Measurements from ENCODE around the gene PHOX2A.

DNA sequence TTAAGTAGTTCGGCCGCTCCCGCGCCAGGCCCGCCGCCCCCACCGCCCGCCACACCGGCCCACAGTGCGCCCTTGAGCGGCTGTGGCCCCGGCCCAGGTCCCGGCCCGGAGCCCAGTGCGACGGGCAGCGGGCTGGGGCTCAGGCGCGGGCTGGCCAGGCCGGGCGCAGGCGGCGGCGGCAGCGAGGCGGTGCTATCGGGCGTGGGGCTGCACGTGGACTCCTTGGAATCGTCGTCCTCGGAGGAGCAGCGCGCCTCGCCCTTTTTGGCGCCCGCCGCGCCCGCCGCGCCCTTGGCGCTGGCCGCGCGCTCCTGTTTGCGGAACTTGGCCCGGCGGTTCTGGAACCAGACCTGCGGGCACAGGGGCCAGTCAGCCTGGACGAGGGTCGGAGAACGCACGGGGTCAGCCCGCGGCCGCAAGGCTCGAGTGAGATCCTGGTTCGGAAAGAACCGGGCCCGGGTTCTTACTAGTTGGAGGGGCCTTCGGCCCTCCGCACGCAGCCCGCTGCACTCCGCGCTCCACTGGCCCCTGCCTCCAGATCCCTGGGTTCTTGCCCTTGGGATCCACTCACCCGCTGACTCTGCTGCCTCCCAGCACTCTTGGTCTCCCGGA is 4.0 kb downstream of the PHOX2A start:
- TF ChIP-seq, protein P1, sequence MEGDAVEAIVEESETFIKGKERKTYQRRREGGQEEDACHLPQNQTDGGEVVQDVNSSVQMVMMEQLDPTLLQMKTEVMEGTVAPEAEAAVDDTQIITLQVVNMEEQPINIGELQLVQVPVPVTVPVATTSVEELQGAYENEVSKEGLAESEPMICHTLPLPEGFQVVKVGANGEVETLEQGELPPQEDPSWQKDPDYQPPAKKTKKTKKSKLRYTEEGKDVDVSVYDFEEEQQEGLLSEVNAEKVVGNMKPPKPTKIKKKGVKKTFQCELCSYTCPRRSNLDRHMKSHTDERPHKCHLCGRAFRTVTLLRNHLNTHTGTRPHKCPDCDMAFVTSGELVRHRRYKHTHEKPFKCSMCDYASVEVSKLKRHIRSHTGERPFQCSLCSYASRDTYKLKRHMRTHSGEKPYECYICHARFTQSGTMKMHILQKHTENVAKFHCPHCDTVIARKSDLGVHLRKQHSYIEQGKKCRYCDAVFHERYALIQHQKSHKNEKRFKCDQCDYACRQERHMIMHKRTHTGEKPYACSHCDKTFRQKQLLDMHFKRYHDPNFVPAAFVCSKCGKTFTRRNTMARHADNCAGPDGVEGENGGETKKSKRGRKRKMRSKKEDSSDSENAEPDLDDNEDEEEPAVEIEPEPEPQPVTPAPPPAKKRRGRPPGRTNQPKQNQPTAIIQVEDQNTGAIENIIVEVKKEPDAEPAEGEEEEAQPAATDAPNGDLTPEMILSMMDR (IDR thresholded peaks at IDR 0.05): no peak
- TF ChIP-seq, protein P2, sequence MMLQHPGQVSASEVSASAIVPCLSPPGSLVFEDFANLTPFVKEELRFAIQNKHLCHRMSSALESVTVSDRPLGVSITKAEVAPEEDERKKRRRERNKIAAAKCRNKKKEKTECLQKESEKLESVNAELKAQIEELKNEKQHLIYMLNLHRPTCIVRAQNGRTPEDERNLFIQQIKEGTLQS (CRISPR knock-in tag; conservative IDR thresholded peaks at IDR 0.05): no peak
- no peak for TF ChIP-seq NR3C1 (CRISPR knock-in tag; conservative IDR thresholded peaks at IDR 0.05; ENCODE audit: low read depth)
- no peak for TF ChIP-seq NFYB (CRISPR knock-in tag; conservative IDR thresholded peaks at IDR 0.05; ENCODE audit: low read depth)
- TF ChIP-seq ZNF317 (CRISPR knock-in tag; IDR thresholded peaks at IDR 0.05; ENCODE audit: borderline replicate concordance, low read depth): no peak
- TF ChIP-seq, protein P3, sequence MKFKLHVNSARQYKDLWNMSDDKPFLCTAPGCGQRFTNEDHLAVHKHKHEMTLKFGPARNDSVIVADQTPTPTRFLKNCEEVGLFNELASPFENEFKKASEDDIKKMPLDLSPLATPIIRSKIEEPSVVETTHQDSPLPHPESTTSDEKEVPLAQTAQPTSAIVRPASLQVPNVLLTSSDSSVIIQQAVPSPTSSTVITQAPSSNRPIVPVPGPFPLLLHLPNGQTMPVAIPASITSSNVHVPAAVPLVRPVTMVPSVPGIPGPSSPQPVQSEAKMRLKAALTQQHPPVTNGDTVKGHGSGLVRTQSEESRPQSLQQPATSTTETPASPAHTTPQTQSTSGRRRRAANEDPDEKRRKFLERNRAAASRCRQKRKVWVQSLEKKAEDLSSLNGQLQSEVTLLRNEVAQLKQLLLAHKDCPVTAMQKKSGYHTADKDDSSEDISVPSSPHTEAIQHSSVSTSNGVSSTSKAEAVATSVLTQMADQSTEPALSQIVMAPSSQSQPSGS (CRISPR knock-in tag; IDR thresholded peaks at IDR 0.05; ENCODE audit: borderline replicate concordance, low read depth): no peak
- TF ChIP-seq TP53 (CRISPR knock-in tag; IDR thresholded peaks at IDR 0.05): no peak
- TF ChIP-seq, protein P4, sequence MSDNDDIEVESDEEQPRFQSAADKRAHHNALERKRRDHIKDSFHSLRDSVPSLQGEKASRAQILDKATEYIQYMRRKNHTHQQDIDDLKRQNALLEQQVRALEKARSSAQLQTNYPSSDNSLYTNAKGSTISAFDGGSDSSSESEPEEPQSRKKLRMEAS (CRISPR knock-in tag; IDR thresholded peaks at IDR 0.05): peak; percentile 78; the same call in 1 of the 2 replicates
- TF ChIP-seq, protein P5, sequence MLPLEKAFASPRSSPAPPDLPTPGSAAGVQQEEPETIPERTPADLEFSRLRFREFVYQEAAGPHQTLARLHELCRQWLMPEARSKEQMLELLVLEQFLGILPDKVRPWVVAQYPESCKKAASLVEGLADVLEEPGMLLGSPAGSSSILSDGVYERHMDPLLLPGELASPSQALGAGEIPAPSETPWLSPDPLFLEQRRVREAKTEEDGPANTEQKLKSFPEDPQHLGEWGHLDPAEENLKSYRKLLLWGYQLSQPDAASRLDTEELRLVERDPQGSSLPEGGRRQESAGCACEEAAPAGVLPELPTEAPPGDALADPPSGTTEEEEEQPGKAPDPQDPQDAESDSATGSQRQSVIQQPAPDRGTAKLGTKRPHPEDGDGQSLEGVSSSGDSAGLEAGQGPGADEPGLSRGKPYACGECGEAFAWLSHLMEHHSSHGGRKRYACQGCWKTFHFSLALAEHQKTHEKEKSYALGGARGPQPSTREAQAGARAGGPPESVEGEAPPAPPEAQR (CRISPR knock-in tag; IDR thresholded peaks at IDR 0.05): no peak
- no peak for TF ChIP-seq ESRRA (CRISPR knock-in tag; IDR thresholded peaks at IDR 0.05; ENCODE audit: borderline replicate concordance)
- TF ChIP-seq, protein P6, sequence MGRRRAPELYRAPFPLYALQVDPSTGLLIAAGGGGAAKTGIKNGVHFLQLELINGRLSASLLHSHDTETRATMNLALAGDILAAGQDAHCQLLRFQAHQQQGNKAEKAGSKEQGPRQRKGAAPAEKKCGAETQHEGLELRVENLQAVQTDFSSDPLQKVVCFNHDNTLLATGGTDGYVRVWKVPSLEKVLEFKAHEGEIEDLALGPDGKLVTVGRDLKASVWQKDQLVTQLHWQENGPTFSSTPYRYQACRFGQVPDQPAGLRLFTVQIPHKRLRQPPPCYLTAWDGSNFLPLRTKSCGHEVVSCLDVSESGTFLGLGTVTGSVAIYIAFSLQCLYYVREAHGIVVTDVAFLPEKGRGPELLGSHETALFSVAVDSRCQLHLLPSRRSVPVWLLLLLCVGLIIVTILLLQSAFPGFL (CRISPR knock-in tag; IDR thresholded peaks at IDR 0.05; ENCODE audit: borderline replicate concordance): no peak
- TF ChIP-seq JUN (CRISPR knock-in tag; IDR thresholded peaks at IDR 0.05): peak; percentile 82; the same call in 1 of the 2 replicates
- no peak for TF ChIP-seq SMAD4 (CRISPR knock-in tag; IDR thresholded peaks at IDR 0.05)
- no peak for TF ChIP-seq FOXJ3 (CRISPR knock-in tag; IDR thresholded peaks at IDR 0.05; ENCODE audit: borderline replicate concordance)

All from WTC11 (cell line).